SK-N-MC (cell line): ENCODE measurements around the gene DLG2.

Experiments used
- DNase-seq: peaks from one replicate; pipeline ENCODE4 v3.0.0-alpha.2; 2011; ENCODE audit warnings: low read depth, low spot score
- H3K27ac ChIP-seq: fragments of 200-600 bp; sonication (generic); 2 replicates; pipeline ENCODE4 v1.5.1; 2016; ENCODE audit warnings: mixed run types
- H3K36me3 ChIP-seq: fragments of 200-600 bp; sonication (generic); 2 replicates; pipeline ENCODE4 v1.6.1; 2017; ENCODE audit warnings: antibody characterized with exemption, low read length, mixed read lengths; ENCODE audit not compliant: insufficient read depth
- H3K4me3 ChIP-seq: fragments of 200-600 bp; sonication (generic); 2 replicates; pipeline ENCODE4 v1.5.1; 2016
- H3K9ac ChIP-seq: fragments of 200-600 bp; sonication (generic); 2 replicates; pipeline ENCODE4 v1.8.0; 2017; ENCODE audit warnings: mixed run types, mixed read lengths; ENCODE audit not compliant: insufficient read length
- H3K9me3 ChIP-seq: fragments of 200-600 bp; sonication (generic); 2 replicates; pipeline ENCODE4 v1.6.1; 2017; ENCODE audit warnings: low read depth, mild to moderate bottlenecking, antibody characterized with exemption, low read length, moderate library complexity, mixed read lengths
- EZH2 ChIP-seq: fragments of 200-600 bp; sonication (generic); IDR thresholded peaks from one replicate; pipeline ENCODE4 v1.6.1; 2017; ENCODE audit warnings: antibody characterized with exemption
- FOXP2 ChIP-seq: optimal IDR thresholded peaks from 2 replicates; pipeline ENCODE3; 2011; ENCODE audit warnings: mild to moderate bottlenecking, moderate library complexity; ENCODE audit not compliant: insufficient read depth; ENCODE audit errors: extremely low read length, control extremely low read depth
- POLR2AphosphoS5 ChIP-seq: IDR thresholded peaks from 2 replicates; pipeline ENCODE4 v1.6.1; 2012; ENCODE audit warnings: mild to moderate bottlenecking, low read depth, low read length, borderline replicate concordance

DLG2 gene

GRCh38 chr11:83852775-83853442 lies 1774.2 kb downstream of the DLG2 start:
- Histone ChIP-seq H3K36me3 (no peaks in the 10 kb centered on the region), H3K4me3 (no peak overlapping the region), H3K9ac (no peak overlapping the region), H3K27ac (no peak overlapping the region), H3K9me3 (no peaks in the 10 kb centered on the region)
- no peak for DNase-seq
- no peak for TF ChIP-seq POLR2AphosphoS5
- TF ChIP-seq EZH2 = no peak
- no peak for TF ChIP-seq FOXP2

- H3K27ac ChIP-seq = no peak overlapping the region
- H3K4me3 ChIP-seq = no peak overlapping the region
- no peaks in the 10 kb centered on the region for H3K36me3 ChIP-seq
- no peak overlapping the region for H3K9ac ChIP-seq
- TF ChIP-seq EZH2 = no peak
- no peak for TF ChIP-seq POLR2AphosphoS5
- TF ChIP-seq FOXP2 = no peak
- no peak for DNase-seq
- H3K9me3 ChIP-seq = no peaks in the 10 kb centered on the region
These were observed 1775.1 kb downstream of the DLG2 start for GRCh38 chr11:83852012-83852411.

- Histone ChIP-seq H3K4me3 (no peak overlapping the region), H3K27ac (no peak overlapping the region), H3K9me3 (no peaks in the 10 kb centered on the region), H3K36me3 (no peaks in the 10 kb centered on the region), H3K9ac (no peak overlapping the region)
- no peak for TF ChIP-seq EZH2
- TF ChIP-seq FOXP2 = no peak
- no peak for TF ChIP-seq POLR2AphosphoS5
- no peak for DNase-seq
These were observed 1779.6 kb downstream of the DLG2 start for GRCh38 chr11:83847467-83848034.

- H3K4me3 ChIP-seq = no peak overlapping the region
These were observed 1781.3 kb downstream of the DLG2 start for GRCh38 chr11:83845797-83846196.

GRCh38 chr11:83840326-83840725 lies 1786.8 kb downstream of the DLG2 start:
- Histone ChIP-seq H3K36me3 (no peaks in the 10 kb centered on the region), H3K27ac (no peak overlapping the region), H3K4me3 (no peak overlapping the region), H3K9ac (no peak overlapping the region), H3K9me3 (no peaks in the 10 kb centered on the region)
- TF ChIP-seq FOXP2 (no peak), EZH2 (no peak), POLR2AphosphoS5 (no peak)
- DNase-seq = no peak

More at GRCh38 chr11:83845797-83846196, 1781.3 kb downstream of the DLG2 start:
- no peak for DNase-seq
- Histone ChIP-seq H3K9me3 (no peaks in the 10 kb centered on the region), H3K27ac (no peak overlapping the region), H3K9ac (no peak overlapping the region), H3K36me3 (no peaks in the 10 kb centered on the region)
- TF ChIP-seq EZH2 (no peak), FOXP2 (no peak), POLR2AphosphoS5 (no peak)

GRCh38 chr11:83836883-83837654 lies 1790.1 kb downstream of the DLG2 start:
- H3K4me3 ChIP-seq = no peak overlapping the region
- H3K9me3 ChIP-seq = no peaks in the 10 kb centered on the region
- DNase-seq = no peak
- no peak overlapping the region for H3K27ac ChIP-seq
- TF ChIP-seq EZH2 = no peak
- no peak for TF ChIP-seq FOXP2
- TF ChIP-seq POLR2AphosphoS5 = no peak
- H3K9ac ChIP-seq = no peak overlapping the region
- no peaks in the 10 kb centered on the region for H3K36me3 ChIP-seq

GRCh38 chr11:83836065-83836464 lies 1791.1 kb downstream of the DLG2 start:
- no peak overlapping the region for H3K9ac ChIP-seq
- no peak overlapping the region for H3K4me3 ChIP-seq
- TF ChIP-seq POLR2AphosphoS5 = no peak
- no peak for TF ChIP-seq EZH2
- no peak for TF ChIP-seq FOXP2
- H3K36me3 ChIP-seq = no peaks in the 10 kb centered on the region
- H3K27ac ChIP-seq = no peak overlapping the region
- H3K9me3 ChIP-seq = no peaks in the 10 kb centered on the region
- no peak for DNase-seq

GRCh38 chr11:83835423-83835822 lies 1791.7 kb downstream of the DLG2 start:
- no peak for DNase-seq
- H3K9me3 ChIP-seq = no peaks in the 10 kb centered on the region
- no peaks in the 10 kb centered on the region for H3K36me3 ChIP-seq
- TF ChIP-seq POLR2AphosphoS5 (no peak), EZH2 (no peak)
- no peak overlapping the region for H3K9ac ChIP-seq
- no peak overlapping the region for H3K4me3 ChIP-seq
- H3K27ac ChIP-seq = no peak overlapping the region
